GM19372 (cell line): ENCODE measurements around the gene HIPK4.
A peak's percentile ranks its signal among the peaks of the same experiment; 100 is the strongest.

Experiments used
- ATAC-seq: cut with Tn5 transposase; IDR thresholded peaks from one replicate; pipeline ENCODE4 v1.9.1; 2021; ENCODE audit warnings: mild to moderate bottlenecking, low read depth, moderate library complexity; ENCODE audit not compliant: unreplicated experiment

The HIPK4 gene

DNA sequence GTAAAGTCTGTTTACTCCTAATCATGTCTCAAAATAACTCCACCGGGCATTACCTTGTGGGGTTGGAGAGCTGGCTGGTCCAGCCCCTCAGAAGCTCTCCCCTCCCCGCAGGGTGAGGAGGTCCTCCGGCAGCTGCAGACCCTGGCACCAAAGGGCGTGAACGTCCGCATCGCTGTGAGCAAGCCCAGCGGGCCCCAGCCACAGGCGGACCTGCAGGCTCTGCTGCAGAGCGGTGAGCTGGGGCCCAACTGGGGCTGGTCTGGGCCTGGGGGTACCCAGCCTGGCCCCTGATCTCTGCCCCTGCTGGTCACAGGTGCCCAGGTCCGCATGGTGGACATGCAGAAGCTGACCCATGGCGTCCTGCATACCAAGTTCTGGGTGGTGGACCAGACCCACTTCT, 20.2 kb downstream of the HIPK4 start:
- ATAC-seq: no peak

DNA sequence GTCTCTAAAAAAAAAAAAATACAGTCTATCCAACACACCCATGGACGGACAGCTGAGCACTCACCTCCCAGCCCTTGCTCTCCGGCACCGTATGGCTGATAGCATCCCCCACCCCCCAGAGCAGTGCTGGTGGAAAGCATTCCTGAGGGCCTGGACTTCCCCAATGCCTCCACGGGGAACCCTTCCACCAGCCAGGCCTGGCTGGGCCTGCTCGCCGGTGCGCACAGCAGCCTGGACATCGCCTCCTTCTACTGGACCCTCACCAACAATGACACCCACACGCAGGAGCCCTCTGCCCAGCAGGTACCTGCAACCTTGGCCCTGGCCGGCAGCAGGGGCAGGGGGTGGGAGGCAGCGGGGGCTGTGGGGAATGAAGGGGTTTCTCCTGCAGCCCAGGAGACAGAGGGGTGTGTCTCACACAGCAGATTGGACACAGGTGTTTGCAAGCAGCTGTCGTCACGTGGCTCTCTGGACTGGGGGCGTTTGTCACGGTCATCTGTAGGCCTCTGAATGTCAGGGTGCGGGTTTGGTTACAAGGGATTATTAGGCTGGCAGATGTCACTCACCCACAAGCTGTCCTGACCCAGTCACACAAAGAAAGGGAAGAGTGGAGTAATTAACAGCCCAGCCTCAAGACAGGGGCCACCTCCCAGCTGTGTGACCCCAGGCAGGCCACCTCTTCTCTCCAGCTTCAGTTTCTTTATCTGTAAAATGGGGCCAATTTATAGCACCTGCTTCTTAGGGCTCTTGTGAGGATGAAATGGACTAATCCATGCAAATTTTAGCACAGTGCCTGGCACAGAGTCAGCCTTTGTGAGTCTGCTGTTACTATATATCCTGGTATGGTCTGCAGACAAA, 22.2 kb downstream of the HIPK4 start:
- no peak for ATAC-seq

- ATAC-seq: no peak
These were observed 23.1 kb downstream of the HIPK4 start for GRCh38 chr19:40366697-40367561.

- ATAC-seq: no peak
These were observed 24.2 kb downstream of the HIPK4 start for GRCh38 chr19:40365613-40366401.

DNA sequence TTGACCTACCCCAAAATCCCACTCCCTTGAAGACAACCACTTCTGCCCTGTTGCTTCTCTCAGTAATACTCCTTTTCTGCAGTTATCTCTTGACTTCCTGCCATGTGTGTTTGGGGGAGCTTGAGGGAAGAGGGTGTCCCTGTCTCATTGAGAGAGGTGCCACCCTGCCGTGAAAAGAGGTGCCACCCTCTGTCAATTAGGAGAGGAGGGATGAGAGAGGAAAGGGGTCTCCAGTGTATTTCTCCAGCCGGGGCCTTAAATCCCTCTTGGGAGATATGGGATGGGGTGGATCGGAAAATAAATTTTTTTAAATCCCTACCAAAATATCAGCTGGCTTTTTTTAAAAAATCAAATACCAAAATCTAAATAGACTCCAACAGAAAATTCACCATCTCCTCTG, 25.0 kb downstream of the HIPK4 start:
- ATAC-seq: no peak

- ATAC-seq: no peak
These were observed 26.9 kb downstream of the HIPK4 start for GRCh38 chr19:40363069-40363468.

DNA sequence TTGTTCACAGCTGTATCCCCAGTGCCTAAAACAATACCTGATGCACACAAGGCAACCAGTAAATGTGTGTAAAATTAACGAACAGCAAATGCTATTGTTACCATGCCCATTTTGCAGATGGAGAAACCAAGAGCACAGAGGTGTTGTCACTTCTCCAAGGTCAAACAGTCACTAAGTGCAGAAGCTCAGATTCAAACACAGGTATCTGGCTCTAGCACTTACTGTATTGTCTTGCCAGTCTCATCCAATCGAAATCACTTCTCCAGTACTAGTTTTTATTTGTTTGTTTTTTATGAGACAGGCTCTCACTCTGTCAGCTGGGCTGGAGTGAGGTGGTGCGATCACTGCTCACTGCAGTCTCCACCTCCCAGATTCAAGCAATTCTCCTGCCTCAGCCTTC, 27.8 kb downstream of the HIPK4 start:
- ATAC-seq: no peak

DNA sequence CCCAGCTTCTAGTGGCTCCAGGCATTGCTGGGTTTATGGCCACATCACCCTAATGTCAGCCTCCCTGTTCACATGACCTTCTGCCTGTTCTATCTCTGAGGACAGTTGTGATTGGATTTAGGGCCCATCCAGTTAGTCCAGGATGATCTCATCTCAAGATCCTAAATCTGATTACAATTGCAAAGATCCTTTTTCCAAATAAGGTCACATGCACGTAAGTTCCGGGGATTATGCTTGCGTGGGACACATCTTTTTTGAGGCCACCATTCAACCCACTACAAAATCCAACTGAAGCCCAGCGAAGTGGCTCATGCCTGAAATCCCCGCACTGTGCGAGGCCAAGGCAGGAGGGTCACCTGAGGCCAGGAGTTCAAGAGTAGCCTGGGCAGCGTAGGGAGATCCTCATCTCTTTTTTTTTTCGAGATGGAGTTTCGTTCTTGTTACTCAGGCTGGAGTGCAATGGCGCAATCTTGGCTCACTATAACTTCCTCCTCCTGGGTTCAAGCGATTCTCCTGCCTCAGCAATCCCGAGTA, 29.2 kb downstream of the HIPK4 start:
- no peak for ATAC-seq

GRCh38 chr19:40360020-40360707, 29.8 kb downstream of the HIPK4 start:
- no peak for ATAC-seq

GRCh38 chr19:40358773-40359172, 31.2 kb downstream of the HIPK4 start:
- ATAC-seq: no peak

DNA sequence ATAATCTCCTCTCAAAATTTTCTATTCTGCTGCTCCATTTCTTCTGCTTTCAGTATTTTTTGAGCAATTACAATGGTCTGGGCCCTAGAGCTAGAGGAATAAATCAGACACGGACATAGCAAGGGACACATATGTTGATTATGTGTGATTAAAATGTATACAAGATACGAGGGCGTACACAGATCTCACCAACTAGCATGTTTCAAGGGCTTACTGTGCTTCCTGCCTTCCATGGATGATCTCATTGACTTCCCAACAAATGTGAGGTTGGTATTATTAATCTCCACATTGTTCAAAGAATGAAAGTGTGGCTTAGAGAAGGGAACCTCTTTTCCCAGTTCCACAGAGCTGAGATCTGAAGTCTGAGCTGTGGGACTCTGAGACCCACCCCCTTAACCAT, 32.3 kb downstream of the HIPK4 start:
- ATAC-seq: no peak

DNA sequence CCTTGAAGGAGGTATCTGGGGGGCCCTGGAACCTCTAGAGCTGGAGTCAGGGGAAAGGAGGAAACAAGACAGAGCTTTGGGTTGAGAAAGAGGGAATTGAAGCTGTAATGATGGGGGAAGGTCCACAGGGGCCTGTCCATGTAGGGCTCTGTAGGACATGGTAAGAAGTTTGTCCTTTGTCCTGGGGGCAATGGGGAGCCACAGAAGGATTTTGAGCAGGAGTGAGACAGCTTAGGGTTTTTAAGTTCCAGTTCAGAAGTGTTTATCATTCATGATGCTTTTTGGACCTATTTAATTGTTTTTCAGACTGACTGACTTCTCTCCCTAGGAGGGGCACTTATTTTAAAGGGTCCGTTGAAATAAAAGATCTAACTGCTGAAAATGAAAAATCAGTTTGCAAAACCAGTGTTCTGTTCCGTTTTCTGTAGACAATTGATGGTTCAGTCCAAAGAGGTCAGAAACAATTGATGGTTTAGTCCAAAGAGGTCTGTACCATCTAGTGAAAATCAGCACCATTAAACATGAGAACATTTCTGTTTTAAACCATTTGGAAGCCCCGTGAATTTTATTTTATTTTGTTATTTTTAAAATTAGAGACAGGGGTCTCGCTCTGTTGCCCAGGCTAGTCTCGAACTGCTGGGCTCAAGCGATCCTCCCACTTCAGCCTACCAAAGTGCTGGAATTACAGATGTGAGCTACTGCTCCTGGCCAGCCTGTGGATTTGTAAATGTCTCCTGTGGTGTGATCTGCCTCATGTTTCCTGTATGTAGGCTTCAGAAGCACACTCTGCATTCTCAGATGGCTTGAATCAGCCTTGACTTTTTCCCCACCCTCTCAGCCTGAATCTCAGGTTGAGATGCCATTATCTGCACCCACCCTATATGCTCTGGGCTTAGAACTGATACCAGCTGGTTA, 33.0 kb downstream of the HIPK4 start:
- no peak for ATAC-seq

DNA sequence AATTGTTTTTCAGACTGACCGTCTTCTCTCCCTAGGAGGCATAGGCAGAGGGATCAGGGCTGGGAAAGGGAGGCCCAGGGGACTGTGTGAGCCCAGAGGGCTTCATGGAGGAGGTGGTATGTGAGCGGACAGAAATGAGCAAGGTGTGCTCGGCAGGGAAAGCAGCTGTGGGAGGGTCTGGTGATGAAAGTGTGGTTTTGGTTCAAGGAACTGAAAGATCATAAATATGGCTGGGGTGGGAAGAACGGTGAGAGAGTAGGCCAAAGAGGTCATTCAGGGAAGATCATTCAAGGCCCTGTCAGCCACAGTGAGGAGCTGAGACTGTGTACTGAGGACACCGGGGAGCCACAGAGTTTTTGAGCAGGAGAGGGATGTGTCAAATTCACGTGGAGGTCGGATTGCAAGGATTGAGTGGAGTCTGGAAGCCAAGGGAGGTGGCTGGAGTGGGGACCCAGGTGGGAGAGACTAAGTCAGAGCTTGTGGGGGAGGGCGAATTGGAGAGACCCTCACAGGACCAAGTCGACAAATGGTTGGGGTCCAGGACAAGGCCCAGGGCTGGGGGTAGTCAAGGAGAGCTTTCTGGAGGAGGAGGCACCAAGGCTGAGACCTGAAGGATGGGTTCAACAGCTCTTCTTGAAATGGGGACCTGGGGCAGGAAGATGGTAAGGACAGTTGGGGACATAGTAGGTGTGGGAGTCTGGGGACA, 33.9 kb downstream of the HIPK4 start:
- ATAC-seq: no peak

- no peak for ATAC-seq
These were observed 40.9 kb downstream of the HIPK4 start for GRCh38 chr19:40348961-40349507.

DNA sequence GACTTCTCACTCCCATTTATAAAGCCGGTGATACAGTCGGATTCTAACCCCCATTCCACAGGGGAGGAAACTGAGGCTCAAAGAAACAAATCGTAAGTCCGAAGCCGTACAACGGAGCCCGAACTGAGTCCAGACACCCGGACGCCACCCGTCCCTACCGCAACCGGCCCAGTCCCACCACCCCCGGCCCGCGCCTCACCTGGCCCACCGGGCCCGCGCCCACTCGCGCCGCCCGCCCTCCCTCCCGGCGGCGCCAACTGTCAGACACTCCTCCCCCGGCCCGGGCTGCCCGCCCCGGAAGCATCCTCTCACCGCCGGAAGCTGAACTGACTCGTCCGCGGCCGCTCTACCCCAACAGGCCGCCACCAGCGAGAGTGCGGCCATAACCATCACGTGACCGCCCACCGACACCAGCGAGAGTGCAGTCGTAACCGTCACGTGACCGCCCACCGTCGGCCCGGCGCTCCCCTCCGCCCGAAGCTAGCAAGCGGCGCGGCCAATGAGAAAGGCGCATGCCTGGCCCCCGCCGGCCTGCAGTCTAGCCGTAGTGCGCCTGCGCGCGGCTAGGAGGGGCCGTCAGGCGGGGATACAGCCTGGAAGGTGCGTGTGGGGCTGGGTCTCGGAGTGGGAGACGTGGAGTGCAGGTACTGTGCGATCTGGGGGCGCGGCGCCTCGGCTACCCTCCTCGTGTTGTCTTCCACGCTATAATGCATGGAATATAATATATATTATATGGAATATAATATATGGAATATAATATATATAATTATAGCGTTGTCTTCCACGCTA, 41.7 kb downstream of the HIPK4 start, which contains the start of the genes C19orf47 and PLD3:
TSS of gene C19orf47 (minus strand) at position 273 of the 789 bp plus-strand sequence. CDS start 6,540 bp downstream, outside the sequence.
TSS of gene PLD3 (plus strand) at position 571 of the 789 bp plus-strand sequence. CDS start 17,789 bp downstream, outside the sequence.
- ATAC-seq: peak; percentile 94

DNA sequence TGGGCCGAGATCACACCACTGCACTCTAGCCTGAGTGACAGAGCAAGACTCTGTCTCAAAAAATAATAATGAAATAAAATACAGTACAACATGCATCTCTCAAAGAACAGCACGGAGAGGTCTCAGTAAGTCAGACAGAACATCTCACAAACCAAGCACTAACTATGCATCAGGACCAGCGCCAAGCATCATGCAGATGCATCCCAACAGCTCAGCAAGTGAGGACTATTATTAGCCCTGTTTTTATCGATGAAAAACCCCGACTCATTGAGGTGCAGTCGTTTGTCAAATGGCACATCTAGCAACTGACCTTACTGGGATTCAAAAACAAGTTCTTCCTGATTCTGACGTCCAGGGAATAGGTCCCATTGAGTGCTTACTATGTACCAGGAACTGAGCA, 45.6 kb downstream of the HIPK4 start:
- no peak for ATAC-seq
